Activated CD4-positive, alpha-beta T cell treated with anti-CD3 and anti-CD28 coated beads for 4 hours (primary cell): Measurements from ENCODE around the gene LTBP3.
"Not testable (repeated sequence)": the region's sequence is repeated elsewhere in the genome, so short reads cannot be mapped to it uniquely, and the experiment has no call there.

ENCODE experiments used
- DNase-seq, 2 donors: peaks; one replicate each; pipeline ENCODE4 v3.0.0-alpha.2; 2020

Gene LTBP3

DNA sequence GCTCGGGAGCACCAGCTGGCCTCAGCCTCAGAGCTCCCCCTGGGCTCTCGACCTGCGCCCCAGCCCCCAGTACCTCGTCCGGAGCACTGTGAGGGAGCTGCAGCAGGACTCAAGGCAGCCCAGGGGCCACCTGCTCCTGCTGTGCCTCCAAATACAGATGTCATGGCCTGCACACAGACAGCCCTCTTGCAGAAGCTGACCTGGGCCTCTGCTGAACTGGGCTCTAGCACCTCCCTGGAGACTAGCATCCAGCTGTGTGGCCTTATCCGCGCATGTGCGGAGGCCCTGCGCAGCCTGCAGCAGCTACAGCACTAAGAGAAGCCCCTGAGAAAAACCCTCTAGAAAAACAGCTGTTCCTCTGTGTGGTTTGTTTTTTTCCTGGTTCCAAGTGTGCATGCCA, 13.3 kb upstream of the LTBP3 start:
- no peak for DNase-seq

DNA sequence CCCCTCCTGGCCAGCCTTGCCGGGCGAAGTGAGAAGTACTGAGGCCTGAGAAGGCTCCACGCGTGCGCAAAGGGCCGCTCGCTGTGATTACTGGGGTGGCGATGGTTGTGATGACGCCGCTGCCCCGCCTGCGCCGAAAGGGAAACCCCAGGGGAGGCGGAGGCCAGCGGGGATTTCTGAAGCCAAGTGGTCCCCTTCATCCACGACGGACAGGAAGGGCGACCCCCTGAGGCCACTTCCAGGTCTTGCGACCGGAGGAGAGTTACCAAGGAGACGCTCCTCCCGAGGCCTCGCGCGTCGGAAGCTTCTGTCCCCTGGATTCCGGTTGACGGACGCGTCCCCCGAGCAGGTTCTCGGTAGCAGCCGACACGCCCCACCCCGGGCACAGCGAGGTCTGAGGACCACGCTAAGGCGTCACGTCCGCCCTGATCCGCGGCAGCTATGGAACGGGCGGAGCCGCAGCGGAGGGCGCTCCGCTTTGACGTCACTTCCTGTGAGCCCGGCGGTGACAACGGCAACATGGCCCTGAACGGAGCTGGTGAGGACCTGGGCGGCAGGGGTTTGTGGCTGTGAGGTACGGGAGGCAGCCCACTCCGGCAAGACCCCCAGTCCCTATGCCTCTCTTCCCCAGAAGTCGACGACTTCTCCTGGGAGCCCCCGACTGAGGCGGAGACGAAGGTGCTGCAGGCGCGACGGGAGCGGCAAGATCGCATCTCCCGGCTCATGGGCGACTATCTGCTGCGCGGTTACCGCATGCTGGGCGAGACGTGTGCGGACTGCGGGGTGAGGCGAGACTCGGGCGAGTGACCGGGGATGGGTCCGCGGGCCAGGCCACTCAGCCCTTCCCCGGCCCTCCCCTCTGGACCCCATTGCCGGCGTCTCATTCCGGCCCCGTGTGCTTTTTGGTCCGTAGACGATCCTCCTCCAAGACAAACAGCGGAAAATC, 12.1 kb upstream of the LTBP3 start, which contains the start of gene ZNRD2:
ZNRD2 (plus strand) TSS at position 505 of the 946 bp plus-strand sequence; CDS start at position 520, 15 bp downstream.
- DNase-seq: peak; percentile 97 to 99

DNA sequence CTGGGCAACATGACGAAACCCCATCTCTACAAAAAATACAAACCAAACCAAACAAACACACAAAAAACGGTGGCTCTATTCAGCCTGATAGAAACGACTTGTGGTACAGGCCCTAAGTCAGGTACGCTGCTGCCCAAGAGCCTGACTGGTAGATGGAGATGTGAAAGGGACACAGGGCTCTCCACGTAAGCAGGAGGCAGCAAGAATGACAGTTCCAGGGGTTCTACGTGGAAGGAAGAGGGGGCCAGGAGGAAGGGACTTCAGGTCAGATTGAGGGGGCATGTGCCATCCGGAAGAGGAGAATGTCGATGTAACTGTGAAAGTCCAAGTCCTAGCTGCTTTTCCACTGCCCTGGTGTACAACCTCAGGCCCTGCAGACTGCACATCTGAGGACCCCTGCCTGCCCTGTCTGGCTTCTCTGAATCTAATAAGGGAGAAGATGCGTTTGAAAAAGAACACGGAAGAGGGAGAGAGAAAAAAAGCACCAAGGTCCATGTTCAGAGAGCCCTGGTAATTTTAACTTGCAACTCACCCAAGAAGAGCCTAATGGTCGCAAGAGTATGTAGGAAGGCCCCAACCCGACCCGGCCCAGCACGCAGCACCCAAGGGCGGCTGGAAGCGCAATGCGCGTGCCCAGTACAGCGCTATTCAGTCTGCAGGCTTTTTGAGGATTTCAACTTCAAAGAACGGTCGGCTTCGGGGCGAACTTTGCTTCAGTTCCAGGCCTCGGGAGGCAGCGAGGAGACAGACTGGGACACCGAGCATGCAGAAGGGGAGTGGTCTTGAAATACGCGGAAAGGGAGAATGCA, 11.2 kb upstream of the LTBP3 start:
- DNase-seq: no peak

DNA sequence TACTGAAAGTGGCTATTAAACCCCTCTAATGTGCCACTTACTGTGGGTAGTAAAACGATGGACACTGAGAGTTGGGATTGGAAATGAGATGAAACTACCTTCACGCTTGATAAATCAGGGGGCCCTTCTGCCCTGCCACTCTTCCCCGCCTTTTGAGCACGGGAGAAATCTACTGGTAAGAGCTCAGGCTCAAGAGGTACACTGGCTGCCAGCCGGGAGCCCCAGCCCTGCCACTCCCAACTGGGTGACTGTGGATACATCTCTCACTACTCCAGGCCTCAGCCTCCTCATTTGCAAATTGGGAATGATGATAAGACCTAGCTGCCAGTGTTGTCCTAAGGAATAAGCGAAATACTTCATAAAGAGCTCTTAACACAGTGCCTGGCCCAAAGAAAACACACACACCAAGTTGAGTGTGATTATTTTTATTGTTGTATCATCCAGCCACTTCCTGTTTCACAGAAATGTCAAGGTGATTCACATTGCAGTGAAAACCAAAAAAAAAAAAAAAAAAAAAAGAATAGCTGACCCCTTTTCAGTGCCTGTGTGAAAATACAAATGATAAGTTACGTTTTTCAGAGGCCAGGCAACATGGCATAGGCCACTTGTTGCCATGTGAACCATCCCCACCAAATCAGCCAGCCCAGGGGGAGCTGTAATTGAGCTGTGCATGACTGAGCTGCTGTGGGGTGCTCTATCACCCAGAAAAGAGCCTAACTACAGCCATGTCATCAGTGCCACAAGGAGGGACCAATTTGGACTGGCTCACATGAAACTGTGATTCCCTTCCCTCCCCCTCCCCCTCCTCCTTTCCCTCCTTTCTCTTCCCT, 7.7 kb upstream of the LTBP3 start:
- no peak for DNase-seq

DNA sequence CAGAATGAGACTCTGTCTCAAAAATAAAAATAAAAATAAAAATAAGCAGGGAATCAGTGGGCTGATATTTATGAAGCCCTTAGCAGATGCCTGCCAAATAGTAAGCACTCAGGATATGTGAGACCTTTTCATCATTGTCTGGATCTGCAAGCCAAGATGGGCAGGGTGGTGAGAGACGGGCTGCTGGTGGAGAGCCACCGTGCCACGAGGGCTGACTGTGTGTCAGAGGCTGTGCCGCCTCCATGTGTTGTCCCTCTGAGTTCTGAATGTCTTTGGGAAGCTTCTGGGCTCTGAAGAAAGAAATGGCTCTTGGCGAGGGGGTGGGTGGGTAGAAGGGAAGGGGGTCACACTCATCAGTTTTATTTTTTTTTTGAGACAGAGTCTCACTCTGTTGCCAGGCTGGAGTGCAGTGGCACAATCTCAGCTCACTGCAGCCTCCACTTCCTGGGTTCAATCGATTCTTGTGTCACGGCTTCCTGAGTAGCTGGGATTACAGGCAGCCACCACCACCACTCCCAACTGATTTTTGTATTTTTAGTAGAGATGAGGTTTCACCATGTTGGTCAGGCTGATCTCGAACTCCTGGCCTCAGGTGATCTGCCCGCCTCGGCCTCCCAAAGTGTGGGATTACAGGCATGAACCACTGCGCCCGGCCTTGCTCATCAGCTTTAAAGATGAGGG, 6.9 kb upstream of the LTBP3 start:
- not testable (repeated sequence) for DNase-seq

DNA sequence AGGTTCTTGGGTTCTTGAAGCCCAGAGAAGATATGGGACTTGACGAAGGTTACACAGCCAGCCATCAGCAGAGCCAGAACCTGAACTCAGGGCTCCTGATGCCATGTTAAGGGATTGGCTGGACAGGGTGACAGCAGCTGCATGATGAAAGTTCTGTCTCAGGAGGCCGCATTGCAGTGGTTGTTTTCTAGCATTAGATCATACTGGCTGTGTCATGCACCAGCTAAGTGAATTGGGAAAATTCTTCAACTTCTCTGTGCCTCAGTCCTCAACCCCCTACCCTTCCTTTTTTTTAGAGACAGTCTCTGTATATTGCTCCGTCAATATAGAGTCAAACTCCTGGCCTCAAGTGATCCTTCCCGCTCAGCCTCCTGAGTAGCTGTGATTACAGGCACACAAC, 5.4 kb upstream of the LTBP3 start:
- no peak for DNase-seq

DNA sequence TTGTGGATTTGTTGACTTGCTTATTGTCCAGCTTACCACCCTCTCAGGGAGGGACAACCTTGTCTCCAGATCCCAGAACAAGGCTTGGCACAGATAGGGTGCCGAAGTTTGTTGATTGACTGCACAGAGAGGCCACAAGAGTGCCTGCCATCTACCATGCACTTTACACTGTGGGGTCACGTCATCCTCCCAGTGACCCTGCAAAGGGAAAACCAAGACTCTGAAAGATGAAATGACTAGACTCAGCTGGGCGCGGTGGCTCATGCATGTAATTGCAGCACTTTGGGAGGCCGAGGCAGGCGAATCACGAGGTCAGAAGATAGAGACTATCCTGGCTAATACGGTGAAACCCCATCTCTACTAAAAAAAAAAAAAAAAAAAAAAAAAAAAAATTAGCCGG, 4.6 kb upstream of the LTBP3 start:
- DNase-seq: no peak

DNA sequence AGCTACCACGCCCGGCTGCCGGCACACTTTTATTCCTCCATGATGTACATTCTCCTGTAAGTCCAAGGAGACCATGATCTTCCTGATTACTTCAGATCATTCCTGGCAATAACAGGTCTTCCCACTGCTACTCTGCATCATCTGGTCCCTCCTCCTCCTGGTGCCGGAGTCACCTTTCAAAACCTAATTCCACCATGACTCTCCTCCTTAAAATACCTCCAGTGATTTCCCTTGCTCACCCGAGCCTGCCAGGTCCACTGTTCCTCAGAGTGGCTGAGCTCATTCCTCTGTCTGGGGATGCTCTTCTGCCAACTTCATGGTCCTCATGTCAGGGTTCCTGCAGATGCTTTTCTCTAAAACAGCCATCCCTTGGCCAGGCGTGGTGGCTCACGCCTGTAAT, 3.9 kb upstream of the LTBP3 start:
- DNase-seq: no peak

DNA sequence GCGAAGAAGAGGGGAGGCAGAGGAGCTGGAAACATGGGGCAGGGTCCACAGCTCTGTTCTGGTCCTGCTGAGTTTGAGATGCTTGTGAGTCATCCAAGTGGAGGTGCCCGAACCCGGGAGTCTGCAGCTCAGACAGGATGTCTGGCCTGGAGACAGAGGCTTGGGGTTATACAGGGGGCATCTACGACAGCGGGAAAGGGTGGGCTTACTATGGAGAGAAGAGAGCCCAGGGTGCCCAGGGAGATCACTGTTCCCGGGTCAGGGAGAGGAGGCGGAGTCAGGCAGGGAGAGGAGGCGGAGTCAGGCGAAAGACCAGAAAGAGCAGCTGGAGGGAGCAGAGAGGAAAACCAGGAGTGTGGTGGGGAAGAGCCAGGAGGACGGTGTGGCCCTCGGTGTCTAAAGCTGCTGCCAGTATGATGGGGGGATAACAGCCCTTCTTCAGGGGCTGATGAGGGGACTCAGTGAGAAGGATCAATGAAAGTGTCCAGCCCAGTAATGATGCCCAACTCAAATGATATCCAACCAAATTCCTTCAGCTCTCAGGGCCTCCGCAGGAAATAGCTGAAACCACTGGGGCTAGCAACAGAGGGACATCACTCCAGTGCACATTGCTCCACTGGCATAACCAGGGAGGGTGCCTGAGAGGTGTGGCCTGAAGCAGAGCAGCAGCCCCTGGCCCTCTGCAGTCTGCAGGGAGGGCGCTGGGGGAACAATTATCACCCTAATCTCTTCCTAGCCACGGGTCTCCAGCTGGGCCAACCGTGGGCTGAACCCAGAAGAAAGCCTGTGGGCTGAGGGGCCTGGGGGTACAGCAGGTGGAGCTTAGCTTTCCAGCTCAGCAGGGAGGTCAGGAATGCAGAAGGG, 2.6 kb upstream of the LTBP3 start:
- DNase-seq: no peak

DNA sequence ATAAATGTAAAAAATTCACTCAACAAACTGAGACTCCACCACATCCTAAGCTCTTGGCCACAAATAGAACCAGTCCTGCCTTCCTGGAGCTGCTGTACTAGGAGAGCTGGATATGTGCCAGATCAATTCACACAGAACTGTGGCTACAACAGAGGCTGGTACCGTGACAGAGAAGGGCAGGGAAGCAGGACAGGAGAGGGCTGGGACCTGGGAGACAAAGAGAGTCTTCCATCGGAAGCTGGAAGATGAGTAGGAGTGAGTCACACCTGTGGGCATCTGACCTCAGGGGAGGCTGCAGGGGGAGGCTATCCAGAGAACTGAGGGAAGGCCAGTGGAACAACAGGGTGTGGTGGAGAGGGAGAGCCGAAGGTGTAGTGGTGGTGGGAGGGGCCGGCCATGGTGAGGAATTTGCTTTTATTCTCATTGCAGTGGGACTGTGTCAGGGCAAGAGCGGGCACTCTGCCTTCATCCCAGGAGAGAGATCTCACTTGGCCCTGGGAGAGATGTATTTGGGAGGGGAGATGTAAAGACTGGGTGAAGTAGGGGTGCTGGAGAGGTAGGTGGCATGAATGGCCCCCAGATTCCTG, 1.9 kb upstream of the LTBP3 start:
- no peak for DNase-seq

DNA sequence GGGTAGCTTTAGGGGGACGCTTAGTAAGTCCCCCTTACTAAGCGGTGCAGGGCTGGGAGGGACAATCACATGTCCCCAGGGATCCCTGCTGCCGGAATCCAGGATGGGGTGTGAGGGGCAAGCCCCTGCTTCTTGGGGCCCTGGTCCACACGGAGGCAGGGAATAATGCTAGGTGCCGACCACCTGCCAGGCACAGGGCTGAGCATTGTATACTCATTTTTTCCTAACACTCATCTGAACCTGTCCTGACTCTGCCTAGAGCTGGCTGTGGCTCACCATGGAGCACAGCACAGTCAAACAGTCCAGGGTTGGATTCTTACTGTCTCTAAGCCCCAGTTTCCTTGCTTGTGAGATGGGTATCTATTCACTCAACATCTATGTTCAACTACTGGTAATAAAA, 1.4 kb upstream of the LTBP3 start:
- no peak for DNase-seq

DNA sequence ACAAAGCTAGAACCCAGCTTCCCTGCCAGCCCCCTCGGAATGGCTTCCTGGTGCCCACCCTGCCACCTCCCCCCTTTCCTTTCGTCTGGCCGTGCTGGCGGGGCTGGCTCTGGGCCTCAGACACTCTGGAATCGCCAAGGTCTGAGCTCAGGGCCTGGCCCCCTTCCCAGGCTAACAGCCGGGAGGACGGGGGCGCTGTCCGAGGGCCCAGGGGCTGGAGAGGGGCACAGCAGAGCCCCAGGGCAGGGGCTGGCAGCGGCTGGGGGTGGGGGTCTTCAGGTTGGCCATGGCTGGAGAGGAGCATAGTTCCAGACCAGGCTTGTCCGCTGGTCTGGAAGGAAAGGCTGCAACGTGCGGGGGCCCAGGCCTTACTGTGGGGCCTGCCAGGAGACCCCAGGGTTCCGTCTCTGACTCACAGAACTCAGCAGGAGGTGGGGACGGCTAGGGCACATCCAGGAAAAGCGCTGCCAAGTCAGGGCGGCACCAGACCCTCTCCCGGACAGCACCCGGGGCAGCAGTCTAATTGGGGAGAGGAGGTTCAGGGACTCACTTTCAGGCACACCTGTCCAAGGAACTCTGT, 861 bp upstream of the LTBP3 start:
- DNase-seq: no peak

DNA sequence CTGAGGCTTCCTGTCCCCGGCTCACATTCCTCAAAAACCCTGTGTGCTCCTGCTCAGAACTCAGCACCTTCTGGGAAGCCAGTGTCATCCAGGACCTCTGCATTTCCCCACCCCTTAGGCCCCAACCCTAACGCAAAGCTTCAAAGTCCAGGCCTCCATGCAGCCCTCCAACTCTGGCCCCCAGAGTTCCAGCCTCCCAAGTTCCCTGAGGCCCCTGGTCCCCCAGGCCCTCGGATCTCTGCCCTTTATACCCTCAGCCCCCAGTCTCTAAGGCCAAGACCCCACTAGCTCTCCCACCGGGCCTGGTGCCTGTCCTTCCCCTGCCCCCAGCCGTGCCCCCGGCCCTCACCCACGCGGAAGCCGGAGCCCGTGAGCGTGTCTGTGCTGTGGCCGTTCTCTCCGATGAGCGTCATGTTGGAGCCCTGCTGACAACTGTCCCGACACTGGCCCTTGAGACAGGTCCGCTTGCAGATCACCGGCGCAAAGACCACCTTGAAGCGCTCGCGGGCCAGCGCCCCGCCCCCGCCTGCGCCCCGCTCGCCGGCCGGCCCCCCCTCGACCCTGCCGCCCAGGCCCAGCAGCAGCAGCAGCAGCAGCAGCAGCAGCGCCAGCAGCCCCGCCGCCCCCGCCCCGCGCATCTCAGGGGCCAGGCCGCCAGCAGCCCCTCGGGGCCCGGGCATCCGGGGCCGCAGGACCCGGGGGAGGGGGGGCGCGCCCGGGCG, 718 bp downstream of the LTBP3 start:
- DNase-seq: no peak

DNA sequence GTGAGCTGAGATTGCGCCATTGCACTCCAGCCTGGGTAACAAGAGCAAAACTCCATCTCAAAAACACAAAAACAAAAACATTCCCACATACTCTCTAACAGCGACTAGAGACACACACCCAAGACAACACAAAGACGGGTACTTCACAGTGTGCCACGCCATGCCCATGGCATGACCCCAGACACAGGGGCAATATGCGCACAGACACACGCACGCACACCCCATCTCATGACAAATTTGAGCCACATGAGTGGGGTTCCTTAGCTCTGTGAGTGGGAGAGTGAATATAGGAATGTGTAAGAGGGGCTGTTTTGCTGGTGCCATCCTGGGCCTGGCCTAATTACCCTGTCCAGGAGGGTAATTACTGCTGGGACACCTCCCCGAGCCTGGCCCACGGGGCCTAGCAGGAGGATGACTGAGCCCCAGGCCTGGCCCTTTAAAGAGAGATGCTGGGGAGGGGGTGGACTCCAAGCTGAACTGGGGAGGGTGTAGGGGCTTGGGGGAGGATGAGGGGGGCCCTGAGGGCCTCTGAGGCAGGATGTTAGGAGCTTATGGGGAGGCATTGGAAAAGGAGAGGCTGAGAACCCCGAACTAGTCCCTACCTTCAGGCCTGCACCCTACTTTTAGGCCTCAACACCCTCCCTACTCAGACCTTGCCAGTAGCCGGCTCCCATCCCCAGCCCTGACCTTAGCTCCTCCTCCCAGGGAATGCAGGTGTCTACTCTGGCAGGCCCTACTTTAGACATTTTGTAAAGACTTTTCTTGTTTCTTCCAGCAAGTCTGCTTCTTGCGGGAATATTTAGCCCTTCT, 1.5 kb downstream of the LTBP3 start:
- DNase-seq: no peak

DNA sequence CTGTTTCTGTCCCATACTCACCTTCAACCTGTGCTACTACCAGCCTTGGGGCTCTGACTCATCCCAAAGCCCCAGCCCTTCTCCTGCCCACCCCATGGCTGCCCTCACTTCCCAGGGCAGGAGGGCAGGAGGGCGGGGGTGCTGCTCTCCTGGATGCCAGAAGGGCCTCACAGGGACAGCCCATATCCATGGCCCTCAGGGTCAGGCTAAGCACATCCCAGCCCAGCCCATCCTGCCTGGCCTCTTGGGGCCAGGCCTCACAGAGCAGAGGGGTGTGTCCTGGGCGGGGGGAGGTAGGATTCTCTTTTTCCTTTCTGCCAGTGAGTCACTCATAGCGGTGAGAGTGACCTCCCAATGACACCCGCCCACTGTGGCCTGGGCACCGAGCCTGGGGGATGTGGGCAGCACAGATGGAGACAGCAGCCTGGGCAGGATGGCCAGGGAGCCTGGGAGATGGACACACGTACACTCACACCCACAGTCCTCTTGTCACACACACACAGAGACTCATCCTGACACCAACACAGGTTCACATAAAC, 2.4 kb downstream of the LTBP3 start:
- no peak for DNase-seq

DNA sequence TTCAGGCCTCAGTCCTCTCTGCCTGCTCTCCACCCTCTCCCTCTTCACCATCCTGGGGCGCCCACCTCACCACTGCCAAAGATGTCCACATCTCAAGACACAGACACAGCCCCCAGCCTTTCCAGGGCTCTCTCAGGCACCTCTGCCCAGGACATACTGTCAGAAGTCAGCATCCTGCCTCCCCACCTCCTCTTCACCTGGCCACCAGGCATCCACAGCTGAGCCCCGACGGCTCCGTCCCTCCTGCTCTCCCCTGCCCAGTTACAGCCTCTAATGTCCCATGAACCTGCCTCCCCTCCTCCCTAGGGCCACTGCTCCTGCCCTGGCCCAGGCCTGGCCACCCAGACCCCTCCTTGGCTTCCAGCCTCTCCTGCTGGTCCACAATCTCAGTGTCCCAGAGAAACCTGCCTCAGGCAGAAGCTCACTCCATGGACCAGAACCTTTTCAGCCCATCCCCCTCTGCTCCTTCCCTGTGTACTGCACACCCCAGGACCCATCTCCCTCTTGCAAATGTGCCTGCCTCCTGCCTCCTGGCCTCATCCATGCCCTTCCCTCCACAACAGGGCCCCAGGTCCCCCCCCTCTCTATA, 3.2 kb downstream of the LTBP3 start:
- DNase-seq: no peak

DNA sequence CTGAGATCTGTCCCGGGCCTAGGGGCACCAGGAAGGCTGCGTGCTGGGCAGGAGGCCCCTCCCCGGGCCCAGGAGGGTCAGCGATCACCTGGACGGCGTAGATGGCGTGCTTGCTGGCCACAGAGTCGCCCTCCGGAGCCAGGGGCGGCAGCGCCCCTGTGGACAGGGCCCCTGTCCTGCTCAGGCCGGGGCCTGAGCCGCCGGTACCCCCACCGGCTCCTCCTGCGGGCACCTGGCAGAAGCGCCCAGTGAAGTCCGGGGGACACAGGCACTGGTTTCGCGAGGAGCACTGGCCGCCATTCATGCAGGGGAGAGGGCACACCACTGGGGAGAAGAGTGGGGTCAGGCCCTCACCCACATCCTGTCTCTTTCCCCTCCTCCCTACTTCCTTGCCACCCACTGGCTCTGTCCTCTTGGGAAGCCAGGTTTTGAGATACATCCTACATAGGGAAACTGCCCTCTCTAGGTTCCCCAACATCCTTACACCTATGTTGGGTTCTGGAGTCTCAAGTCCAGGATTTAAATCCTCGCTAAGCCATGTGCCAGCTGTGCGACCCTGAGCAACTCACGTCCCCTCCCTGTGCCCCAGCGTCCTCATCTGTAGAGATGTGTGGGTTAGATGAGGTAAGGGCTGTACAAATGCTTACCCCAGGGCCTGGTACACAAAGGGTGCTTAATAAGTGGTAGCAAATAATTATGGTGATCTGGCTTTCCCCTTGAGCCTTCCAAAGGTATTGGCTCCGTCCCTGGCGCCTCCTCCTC, 3.9 kb downstream of the LTBP3 start:
- DNase-seq: no peak
